OCI-LY1 (cell line): ENCODE results near the gene MARCHF11.

Experiments used
- CTCF ChIP-seq: fragments of 200-600 bp; sonication (generic), shearing (Covaris generic); IDR thresholded peaks from 2 replicates; pipeline ENCODE4 v1.5.1; 2017; ENCODE audit warnings: mild to moderate bottlenecking, antibody characterized with exemption, low read length, moderate library complexity, mixed read lengths
- EZH2 ChIP-seq: fragments of 200-600 bp; sonication (generic), shearing (Covaris generic); IDR thresholded peaks from 2 replicates; pipeline ENCODE4 v1.8.0; 2017; ENCODE audit warnings: borderline replicate concordance, mixed run types, mild to moderate bottlenecking, antibody characterized with exemption, low read length, moderate library complexity, mixed read lengths

- TF ChIP-seq CTCF: no peak
- TF ChIP-seq EZH2: no peak
Measured at GRCh38 chr5:16095612-16096011, 84.0 kb downstream of the MARCHF11 start.
